Coronary artery (tissue), 2 donors: ENCODE data around the gene ROR1.

Experiments used
- DNase-seq: peaks from one replicate; pipeline ENCODE4 v3.0.0-alpha.2; 2017; ENCODE audit warnings: low spot score
- H3K27ac ChIP-seq, 2 donors: fragments of 200-600 bp; sonication (generic); one replicate each; pipeline ENCODE4 v1.5.1; 2016 to 2019
- H3K4me3 ChIP-seq: fragments of 200-600 bp; sonication (generic); 2 replicates; pipeline ENCODE4 v1.5.1; 2016; ENCODE audit warnings: mild to moderate bottlenecking, moderate library complexity
- CTCF ChIP-seq: fragments of 200-600 bp; sonication (generic); IDR thresholded peaks from one replicate; pipeline ENCODE4 v1.5.1; 2019; ENCODE audit warnings: antibody characterized with exemption

Gene ROR1

GRCh38 chr1:63913533-63913932 lies 139.7 kb downstream of the ROR1 start:
- Histone ChIP-seq H3K4me3 (peak overlapping the region; percentile 35), H3K27ac (peak overlapping the region; percentile 14 to 56)
- no peak for DNase-seq
- no peak for TF ChIP-seq CTCF

GRCh38 chr1:63914241-63914640 lies 140.4 kb downstream of the ROR1 start:
- Histone ChIP-seq H3K4me3 (no peak overlapping the region), H3K27ac (peak overlapping the region in 1 of 2 donors; percentile 45)
- TF ChIP-seq CTCF = no peak
- DNase-seq = no peak

GRCh38 chr1:63914706-63915105 lies 140.9 kb downstream of the ROR1 start:
- no peak for DNase-seq
- no peak for TF ChIP-seq CTCF
- Histone ChIP-seq H3K4me3 (no peak overlapping the region), H3K27ac (peak overlapping the region in 1 of 2 donors; percentile 45)

- peak overlapping the region in 1 of 2 donors; percentile 45 for H3K27ac ChIP-seq
- no peak overlapping the region for H3K4me3 ChIP-seq
- no peak for DNase-seq
- TF ChIP-seq CTCF = no peak
These were observed 141.3 kb downstream of the ROR1 start for GRCh38 chr1:63915121-63915520.

GRCh38 chr1:63916485-63917360 lies 142.9 kb downstream of the ROR1 start:
- Histone ChIP-seq H3K27ac (peak overlapping the region in 1 of 2 donors; percentile 6), H3K4me3 (no peak overlapping the region)
- TF ChIP-seq CTCF = no peak
- DNase-seq = no peak

GRCh38 chr1:63917571-63918417 lies 144.0 kb downstream of the ROR1 start:
- Histone ChIP-seq H3K4me3 (peak overlapping the region; percentile 27), H3K27ac (peak overlapping the region; percentile 55 to 77)
- TF ChIP-seq CTCF = no peak
- no peak for DNase-seq
